ENCODE data around the gene CISD2.

DNA sequence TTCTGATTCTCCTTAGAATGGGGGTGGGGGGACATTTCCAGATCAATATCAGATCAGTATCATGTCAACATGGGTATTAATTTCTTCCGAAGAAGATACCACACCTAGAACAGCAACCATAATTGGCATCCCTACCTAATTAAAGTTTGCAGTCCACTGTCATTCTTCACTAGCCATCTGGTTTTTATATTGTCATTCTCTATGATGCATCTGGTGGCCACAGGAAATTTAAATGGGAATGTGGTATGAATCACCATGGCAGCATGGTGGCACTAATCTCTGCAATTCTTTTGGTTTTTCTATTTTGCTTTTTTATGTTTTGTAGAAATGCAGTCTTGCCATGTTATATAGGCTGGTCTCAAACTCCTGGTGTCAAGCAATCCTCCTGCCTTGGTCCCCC, 24.9 kb upstream of the CISD2 start:
- TF ChIP-seq, protein P1, sequence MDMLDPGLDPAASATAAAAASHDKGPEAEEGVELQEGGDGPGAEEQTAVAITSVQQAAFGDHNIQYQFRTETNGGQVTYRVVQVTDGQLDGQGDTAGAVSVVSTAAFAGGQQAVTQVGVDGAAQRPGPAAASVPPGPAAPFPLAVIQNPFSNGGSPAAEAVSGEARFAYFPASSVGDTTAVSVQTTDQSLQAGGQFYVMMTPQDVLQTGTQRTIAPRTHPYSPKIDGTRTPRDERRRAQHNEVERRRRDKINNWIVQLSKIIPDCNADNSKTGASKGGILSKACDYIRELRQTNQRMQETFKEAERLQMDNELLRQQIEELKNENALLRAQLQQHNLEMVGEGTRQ (IDR thresholded peaks at IDR 0.05; ENCODE audit: low read depth, low read length), result no peak
- no peak for TF ChIP-seq RCOR1 (IDR thresholded peaks at IDR 0.05; ENCODE audit: insufficient replicate concordance, low read length)
- TF ChIP-seq, protein P2, sequence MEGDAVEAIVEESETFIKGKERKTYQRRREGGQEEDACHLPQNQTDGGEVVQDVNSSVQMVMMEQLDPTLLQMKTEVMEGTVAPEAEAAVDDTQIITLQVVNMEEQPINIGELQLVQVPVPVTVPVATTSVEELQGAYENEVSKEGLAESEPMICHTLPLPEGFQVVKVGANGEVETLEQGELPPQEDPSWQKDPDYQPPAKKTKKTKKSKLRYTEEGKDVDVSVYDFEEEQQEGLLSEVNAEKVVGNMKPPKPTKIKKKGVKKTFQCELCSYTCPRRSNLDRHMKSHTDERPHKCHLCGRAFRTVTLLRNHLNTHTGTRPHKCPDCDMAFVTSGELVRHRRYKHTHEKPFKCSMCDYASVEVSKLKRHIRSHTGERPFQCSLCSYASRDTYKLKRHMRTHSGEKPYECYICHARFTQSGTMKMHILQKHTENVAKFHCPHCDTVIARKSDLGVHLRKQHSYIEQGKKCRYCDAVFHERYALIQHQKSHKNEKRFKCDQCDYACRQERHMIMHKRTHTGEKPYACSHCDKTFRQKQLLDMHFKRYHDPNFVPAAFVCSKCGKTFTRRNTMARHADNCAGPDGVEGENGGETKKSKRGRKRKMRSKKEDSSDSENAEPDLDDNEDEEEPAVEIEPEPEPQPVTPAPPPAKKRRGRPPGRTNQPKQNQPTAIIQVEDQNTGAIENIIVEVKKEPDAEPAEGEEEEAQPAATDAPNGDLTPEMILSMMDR (conservative IDR thresholded peaks at IDR 0.05; ENCODE audit: low read depth, low read length), result no peak
- no peak for TF ChIP-seq RAD21 (IDR thresholded peaks at IDR 0.05; ENCODE audit: low read length)
- no peak for TF ChIP-seq POLR2A (IDR thresholded peaks at IDR 0.05; ENCODE audit: low read depth, low read length)
- TF ChIP-seq FOS (IDR thresholded peaks at IDR 0.05; ENCODE audit: low read depth, low read length), result no peak
